SK-N-SH (cell line): ENCODE measurements around the gene IL7R. TPM values are rescaled to one million over a fixed set of nuclear protein-coding genes. Genes with fewer than 3 reads are reported as not detected.

ENCODE experiments used
- CTCF ChIA-PET: fragments of 300-600, 350-600 bp; formaldehyde crosslinking; extraction: SDS; loops from one replicate; lab custom pipeline; 2021; lab: Yijun Ruan, JAX
- POLR2A ChIA-PET: fragments of 350-600 bp; sonication (Branson Sonifier 250); formaldehyde crosslinking; extraction: SDS; loops from one replicate; lab custom pipeline; 2020; ENCODE audit warnings: antibody characterized with exemption, inconsistent platforms; lab: Yijun Ruan, JAX
- DNase-seq: peaks from one replicate; pipeline ENCODE4 v3.0.0; 2012
- H2AFZ ChIP-seq: fragments of 200-600 bp; sonication (generic); 2 replicates; pipeline ENCODE4 v1.8.1; 2016; ENCODE audit warnings: antibody characterized with exemption, mild to moderate bottlenecking, low read depth
- H3F3A ChIP-seq: fragments of 200-600 bp; sonication (generic); replicated peaks from 2 replicates; pipeline ENCODE3; 2016; ENCODE audit warnings: antibody characterized with exemption, mild to moderate bottlenecking; ENCODE audit not compliant: insufficient read depth
- H3K27ac ChIP-seq, 2 experiments: fragments of 200-500 bp in 1 of 2; fragments of 200-600 bp in 1 of 2; sonication (Bioruptor generic) in 1 of 2; sonication (generic), shearing (Covaris generic) in 1 of 2; 2 replicates each; pipeline versions ENCODE4 v1.5.1 to v1.6.1; 2014 to 2016; ENCODE audit warnings: low read depth in 2 of 2, inconsistent platforms in 1 of 2, low read length in 1 of 2, mild to moderate bottlenecking in 1 of 2, mixed read lengths in 1 of 2
- H3K27me3 ChIP-seq: fragments of 200-600 bp; sonication (generic), shearing (Covaris generic); 2 replicates; pipeline ENCODE4 v1.6.1; 2016; ENCODE audit warnings: mixed run types; ENCODE audit not compliant: insufficient read depth
- H3K36me3 ChIP-seq, 2 experiments: fragments of 200-500 bp in 1 of 2; fragments of 200-600 bp in 1 of 2; sonication (Bioruptor generic) in 1 of 2; sonication (generic) in 1 of 2; replicated peaks in 1 of 2; 2 replicates each; pipeline versions ENCODE3 to v1.5.1; 2014 to 2016; ENCODE audit warnings: low read length in 1 of 2, mild to moderate bottlenecking in 1 of 2; ENCODE audit not compliant: insufficient read depth in 2 of 2, control insufficient read depth in 1 of 2
- H3K4me1 ChIP-seq, 2 experiments: fragments of 200-500 bp in 1 of 2; fragments of 200-600 bp in 1 of 2; sonication (Bioruptor generic) in 1 of 2; sonication (generic), shearing (Covaris generic) in 1 of 2; 2 replicates each; pipeline versions ENCODE4 v1.5.1 to v1.6.1; 2014 to 2016; ENCODE audit warnings: low read depth in 1 of 2, low read length in 1 of 2, mixed run types in 1 of 2; ENCODE audit not compliant: insufficient read depth in 2 of 2, control insufficient read depth in 1 of 2
- H3K4me2 ChIP-seq: fragments of 200-600 bp; sonication (generic), shearing (Covaris generic); 2 replicates; pipeline ENCODE4 v1.6.1; 2017; ENCODE audit warnings: mixed run types
- H3K4me3 ChIP-seq, 2 experiments: fragments of 200-500 bp in 1 of 2; fragments of 200-600 bp in 1 of 2; sonication (Bioruptor generic) in 1 of 2; sonication (generic), shearing (Covaris generic) in 1 of 2; 2 replicates each; pipeline versions ENCODE4 v1.5.1 to v1.8.1; 2014 to 2016; ENCODE audit warnings: low read depth in 2 of 2, inconsistent platforms in 1 of 2, low read length in 1 of 2, mild to moderate bottlenecking in 1 of 2, mixed read lengths in 1 of 2, moderate library complexity in 1 of 2
- H3K79me2 ChIP-seq: fragments of 200-600 bp; sonication (generic); 2 replicates; pipeline ENCODE4 v1.8.1; 2017; ENCODE audit warnings: mild to moderate bottlenecking; ENCODE audit not compliant: insufficient read depth
- H3K9ac ChIP-seq: fragments of 200-600 bp; sonication (generic); 2 replicates; pipeline ENCODE4 v1.6.1; 2017; ENCODE audit warnings: mixed run types
- H3K9me2 ChIP-seq: fragments of 200-600 bp; sonication (generic); 2 replicates; pipeline ENCODE4 v1.6.1; 2017; ENCODE audit warnings: mixed run types
- H3K9me3 ChIP-seq: fragments of 200-600 bp; sonication (generic); 2 replicates; pipeline ENCODE4 v1.6.1; 2017; ENCODE audit warnings: mixed run types, mild to moderate bottlenecking, moderate library complexity
- H4K20me1 ChIP-seq: fragments of 200-600 bp; sonication (generic); 2 replicates; pipeline ENCODE4 v1.6.1; 2017; ENCODE audit warnings: mild to moderate bottlenecking, mixed run types; ENCODE audit not compliant: insufficient read depth
- EP300 ChIP-seq, 2 experiments: IDR thresholded peaks; 2 replicates each; pipeline versions ENCODE4 v1.4.0 to v1.6.1; 2012; ENCODE audit warnings: borderline replicate concordance in 1 of 2, low read depth in 1 of 2, low read length in 1 of 2
- FOSL2 ChIP-seq: IDR thresholded peaks from 2 replicates; pipeline ENCODE4 v1.4.0; 2012; ENCODE audit warnings: low read depth, mild to moderate bottlenecking, moderate library complexity, borderline replicate concordance
- GABPA ChIP-seq: IDR thresholded peaks from 2 replicates; pipeline ENCODE4 v1.4.0; 2012; ENCODE audit warnings: low read depth, mild to moderate bottlenecking
- MEF2A ChIP-seq: IDR thresholded peaks from 2 replicates; pipeline ENCODE4 v1.4.0; 2012; ENCODE audit warnings: low read depth, borderline replicate concordance
- MXI1 ChIP-seq: IDR thresholded peaks from 2 replicates; pipeline ENCODE4 v1.6.1; 2012; ENCODE audit warnings: mild to moderate bottlenecking, low read depth, low read length, improper control_type of control experiment
- NFIC ChIP-seq: IDR thresholded peaks from 2 replicates; pipeline ENCODE4 v1.4.0; 2012; ENCODE audit warnings: borderline replicate concordance
- POLR2AphosphoS5 ChIP-seq: IDR thresholded peaks from 2 replicates; pipeline ENCODE4 v1.6.1; 2012; ENCODE audit warnings: low read depth, low read length
- RAD21 ChIP-seq: IDR thresholded peaks from 2 replicates; pipeline ENCODE4 v1.6.1; 2012; ENCODE audit warnings: mild to moderate bottlenecking, low read length
- RXRA ChIP-seq: IDR thresholded peaks from 2 replicates; pipeline ENCODE4 v1.4.0; 2012; ENCODE audit warnings: low read depth, mild to moderate bottlenecking, borderline replicate concordance
- SIN3A ChIP-seq: IDR thresholded peaks from 2 replicates; pipeline ENCODE4 v1.6.1; 2012; ENCODE audit warnings: low read depth, mild to moderate bottlenecking, low read length, moderate library complexity, borderline replicate concordance
- SMC3 ChIP-seq: IDR thresholded peaks from 2 replicates; pipeline ENCODE4 v1.6.1; 2012; ENCODE audit warnings: low read depth, low read length, improper control_type of control experiment
- TAF1 ChIP-seq: IDR thresholded peaks from 2 replicates; pipeline ENCODE4 v1.6.1; 2012; ENCODE audit warnings: low read depth, mild to moderate bottlenecking, low read length, moderate library complexity, borderline replicate concordance
- TEAD4 ChIP-seq: IDR thresholded peaks from 2 replicates; pipeline ENCODE4 v1.4.0; 2012; ENCODE audit warnings: mild to moderate bottlenecking, borderline replicate concordance; ENCODE audit not compliant: insufficient read depth
- WGBS: methylation state at CpG from one replicate; pipeline ENCODE4 v1.1.6; 2017; ENCODE audit warnings: low lambda C conversion rate; 5-methylcytosine and 5-hydroxymethylcytosine counted together
- polyA plus RNA-seq, 3 experiments: library from polyadenylated mRNA; depleted of rRNA; stranded (reverse); fragments of >200 nt; gene quantifications; 2 replicates each; pipeline ENCODE4 v1.2.3, GENCODE V29; 2012
- TF ChIP-seq, protein P1 (sequence below): IDR thresholded peaks from 2 replicates; pipeline ENCODE4 v1.4.0; 2012; ENCODE audit warnings: low read depth, borderline replicate concordance
- TF ChIP-seq, protein P2 (sequence below): fragments of 150-350 bp; IDR thresholded peaks from 2 replicates; pipeline ENCODE4 v1.6.1; 2017; ENCODE audit warnings: antibody characterized with exemption, low read length, low read depth, borderline replicate concordance
- TF ChIP-seq, protein P3 (sequence below): IDR thresholded peaks from 2 replicates; pipeline ENCODE4 v1.6.1; 2012; ENCODE audit warnings: mild to moderate bottlenecking, low read depth, low read length, moderate library complexity

IL7R gene
- polyA plus RNA-seq, 1 of the 3 experiments (the other 2 are of a cell fraction), result 3.0 TPM

DNA sequence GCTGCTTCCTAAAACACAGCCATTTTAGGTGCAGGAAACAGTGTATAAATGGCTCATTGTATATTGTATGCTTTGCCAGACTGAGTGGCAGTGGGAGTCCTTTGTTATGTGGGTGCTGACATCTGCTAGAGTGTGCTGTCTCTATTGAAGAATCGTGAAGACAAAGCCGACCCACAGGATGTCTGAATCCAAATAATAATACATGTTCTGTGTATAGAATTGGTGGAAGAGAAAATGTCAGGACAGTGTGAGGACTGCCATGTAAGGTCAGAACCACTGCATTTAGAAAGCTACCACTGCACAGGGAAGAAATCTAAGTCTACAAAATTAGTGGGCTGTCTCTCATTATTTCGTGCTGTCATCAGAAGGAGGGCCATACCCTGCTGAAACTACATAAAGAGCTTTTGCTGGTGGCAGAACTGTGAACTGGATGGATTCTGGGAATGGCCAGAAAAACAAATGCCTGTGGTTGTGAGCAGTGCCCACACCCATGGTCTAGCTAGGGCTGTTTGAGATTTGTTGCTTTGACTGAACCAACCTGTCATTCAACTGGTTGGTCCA, 2.5 kb downstream of the IL7R start:
- Histone ChIP-seq H2AFZ (peak overlapping the region; percentile 40), H3K9me3 (no peaks in the 10 kb centered on the region), H3K9me2 (no peaks in the 10 kb centered on the region), H3K4me1 (peaks cover 0 to 36% of the 10 kb centered on the region in 2 experiments; a peak in 2 of 4 replicates), H3K27me3 (no peaks in the 10 kb centered on the region), H3F3A (peaks cover 21% of the 10 kb centered on the region), H3K36me3 (peaks cover 0 to 10% of the 10 kb centered on the region in 2 experiments), H3K4me2 (peak overlapping the region; percentile 8), H3K27ac (peak overlapping the region; percentile 6 to 87; a peak in 3 of 4 replicates), H4K20me1 (no peaks in the 10 kb centered on the region), H3K9ac (peak overlapping the region; percentile 20; the same call in 1 of the 2 replicates), H3K4me3 (0 out of 4 replicates have a peak overlapping the region, but pooled peaks of 1 of the 2 experiments have one; percentile 5), H3K79me2 (peaks cover 6% of the 10 kb centered on the region; the same call in 1 of the 2 replicates)
- ChIA-PET POLR2A (no interaction called here), CTCF (interaction anchor here (0.8 kb wide), 1 partner anchor 67 kb away, joined by 3 read pairs; no protein-coding TSS in a partner anchor)
- TF ChIP-seq, protein P1, sequence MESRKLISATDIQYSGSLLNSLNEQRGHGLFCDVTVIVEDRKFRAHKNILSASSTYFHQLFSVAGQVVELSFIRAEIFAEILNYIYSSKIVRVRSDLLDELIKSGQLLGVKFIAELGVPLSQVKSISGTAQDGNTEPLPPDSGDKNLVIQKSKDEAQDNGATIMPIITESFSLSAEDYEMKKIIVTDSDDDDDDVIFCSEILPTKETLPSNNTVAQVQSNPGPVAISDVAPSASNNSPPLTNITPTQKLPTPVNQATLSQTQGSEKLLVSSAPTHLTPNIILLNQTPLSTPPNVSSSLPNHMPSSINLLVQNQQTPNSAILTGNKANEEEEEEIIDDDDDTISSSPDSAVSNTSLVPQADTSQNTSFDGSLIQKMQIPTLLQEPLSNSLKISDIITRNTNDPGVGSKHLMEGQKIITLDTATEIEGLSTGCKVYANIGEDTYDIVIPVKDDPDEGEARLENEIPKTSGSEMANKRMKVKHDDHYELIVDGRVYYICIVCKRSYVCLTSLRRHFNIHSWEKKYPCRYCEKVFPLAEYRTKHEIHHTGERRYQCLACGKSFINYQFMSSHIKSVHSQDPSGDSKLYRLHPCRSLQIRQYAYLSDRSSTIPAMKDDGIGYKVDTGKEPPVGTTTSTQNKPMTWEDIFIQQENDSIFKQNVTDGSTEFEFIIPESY, result no peak
- TF ChIP-seq TAF1 (no peak), FOSL2 (no peak), SIN3A (no peak), MEF2A (no peak), TEAD4 (no peak), SMC3 (no peak), NFIC (no peak), GABPA (no peak), RXRA (no peak), MXI1 (no peak), RAD21 (no peak), POLR2AphosphoS5 (no peak), EP300 (IDR thresholded peaks at IDR 0.05; ENCODE audit: borderline replicate concordance in 1 of 2, low read depth in 1 of 2, low read length in 1 of 2) (no peak)
- TF ChIP-seq, protein P2, sequence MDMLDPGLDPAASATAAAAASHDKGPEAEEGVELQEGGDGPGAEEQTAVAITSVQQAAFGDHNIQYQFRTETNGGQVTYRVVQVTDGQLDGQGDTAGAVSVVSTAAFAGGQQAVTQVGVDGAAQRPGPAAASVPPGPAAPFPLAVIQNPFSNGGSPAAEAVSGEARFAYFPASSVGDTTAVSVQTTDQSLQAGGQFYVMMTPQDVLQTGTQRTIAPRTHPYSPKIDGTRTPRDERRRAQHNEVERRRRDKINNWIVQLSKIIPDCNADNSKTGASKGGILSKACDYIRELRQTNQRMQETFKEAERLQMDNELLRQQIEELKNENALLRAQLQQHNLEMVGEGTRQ, result no peak
- TF ChIP-seq, protein P3, sequence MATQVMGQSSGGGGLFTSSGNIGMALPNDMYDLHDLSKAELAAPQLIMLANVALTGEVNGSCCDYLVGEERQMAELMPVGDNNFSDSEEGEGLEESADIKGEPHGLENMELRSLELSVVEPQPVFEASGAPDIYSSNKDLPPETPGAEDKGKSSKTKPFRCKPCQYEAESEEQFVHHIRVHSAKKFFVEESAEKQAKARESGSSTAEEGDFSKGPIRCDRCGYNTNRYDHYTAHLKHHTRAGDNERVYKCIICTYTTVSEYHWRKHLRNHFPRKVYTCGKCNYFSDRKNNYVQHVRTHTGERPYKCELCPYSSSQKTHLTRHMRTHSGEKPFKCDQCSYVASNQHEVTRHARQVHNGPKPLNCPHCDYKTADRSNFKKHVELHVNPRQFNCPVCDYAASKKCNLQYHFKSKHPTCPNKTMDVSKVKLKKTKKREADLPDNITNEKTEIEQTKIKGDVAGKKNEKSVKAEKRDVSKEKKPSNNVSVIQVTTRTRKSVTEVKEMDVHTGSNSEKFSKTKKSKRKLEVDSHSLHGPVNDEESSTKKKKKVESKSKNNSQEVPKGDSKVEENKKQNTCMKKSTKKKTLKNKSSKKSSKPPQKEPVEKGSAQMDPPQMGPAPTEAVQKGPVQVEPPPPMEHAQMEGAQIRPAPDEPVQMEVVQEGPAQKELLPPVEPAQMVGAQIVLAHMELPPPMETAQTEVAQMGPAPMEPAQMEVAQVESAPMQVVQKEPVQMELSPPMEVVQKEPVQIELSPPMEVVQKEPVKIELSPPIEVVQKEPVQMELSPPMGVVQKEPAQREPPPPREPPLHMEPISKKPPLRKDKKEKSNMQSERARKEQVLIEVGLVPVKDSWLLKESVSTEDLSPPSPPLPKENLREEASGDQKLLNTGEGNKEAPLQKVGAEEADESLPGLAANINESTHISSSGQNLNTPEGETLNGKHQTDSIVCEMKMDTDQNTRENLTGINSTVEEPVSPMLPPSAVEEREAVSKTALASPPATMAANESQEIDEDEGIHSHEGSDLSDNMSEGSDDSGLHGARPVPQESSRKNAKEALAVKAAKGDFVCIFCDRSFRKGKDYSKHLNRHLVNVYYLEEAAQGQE, result no peak
- DNase-seq, result no peak
- WGBS, result 48% methylated on average over 3 of the region's 3 CpGs
